Measurements from ENCODE around the gene NDUFAF7.

DNA sequence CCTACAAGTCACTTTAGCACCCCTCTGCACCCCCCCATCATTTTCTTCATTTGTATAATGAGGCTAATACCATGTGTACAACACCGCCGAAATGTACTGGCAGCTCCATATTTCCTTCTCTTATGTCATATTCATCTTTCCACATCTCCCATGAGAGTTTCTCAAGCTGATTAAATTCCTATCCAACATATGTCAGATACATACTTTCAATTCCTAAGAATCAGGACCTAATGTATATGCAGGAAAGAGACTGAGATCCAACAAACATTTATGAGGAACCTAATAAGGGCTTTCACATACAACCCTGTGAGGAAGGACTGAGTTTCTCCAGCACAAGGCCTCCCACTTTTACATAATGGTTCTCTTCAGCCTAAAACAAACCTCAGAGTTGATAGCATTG, 51.3 kb downstream of the NDUFAF7 start:
- TF ChIP-seq POLR2AphosphoS5 (IDR thresholded peaks at IDR 0.05; ENCODE audit: low read depth, low read length) (no peak), POLR2A (IDR thresholded peaks at IDR 0.05; ENCODE audit: low read depth, low read length) (no peak)

Data from GM12892 (cell line).